Fibroblast of skin of right biceps (primary cell): ENCODE results near the gene HOXD12.

Experiments
- DNase-seq: peaks from one replicate; pipeline ENCODE4 v3.0.0-alpha.2; 2013

The HOXD12 gene

GRCh38 chr2:176107731-176108181 is 8.2 kb downstream of the HOXD12 start:
- no peak for DNase-seq

DNA sequence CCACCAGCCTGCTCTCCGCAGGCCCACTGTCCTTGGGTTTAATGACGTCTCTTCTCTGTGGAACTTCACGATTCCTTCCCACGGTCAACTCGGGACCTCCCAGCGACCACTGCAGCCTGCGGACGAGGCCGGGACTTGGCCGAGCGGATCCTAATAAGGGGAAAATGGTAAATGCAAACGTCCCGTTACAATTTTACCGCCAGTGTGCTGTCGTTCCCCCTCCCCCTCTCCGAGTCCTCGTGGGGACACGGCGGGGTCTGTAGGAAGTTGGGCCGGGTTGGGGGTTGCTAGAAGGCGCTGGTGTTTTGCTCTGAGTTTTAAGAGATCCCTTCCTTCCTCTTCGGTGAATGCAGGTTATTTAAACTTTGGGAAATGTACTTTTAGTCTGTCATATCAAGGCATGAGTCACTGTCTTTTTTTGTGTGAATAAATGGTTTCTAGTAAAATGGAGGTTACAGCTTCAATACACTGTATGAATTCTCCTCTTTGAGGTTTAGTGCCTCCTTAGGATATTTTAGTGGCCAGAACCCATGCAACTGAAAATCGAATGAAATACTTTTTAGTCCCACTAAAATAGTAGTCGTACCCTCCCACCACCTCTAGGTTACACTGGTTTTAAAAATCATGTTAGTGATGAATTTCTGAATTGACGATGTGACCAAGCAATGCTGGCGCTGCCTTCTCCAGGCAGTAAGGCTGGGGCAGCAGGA is 9.8 kb downstream of the HOXD12 start:
- DNase-seq: no peak

DNA sequence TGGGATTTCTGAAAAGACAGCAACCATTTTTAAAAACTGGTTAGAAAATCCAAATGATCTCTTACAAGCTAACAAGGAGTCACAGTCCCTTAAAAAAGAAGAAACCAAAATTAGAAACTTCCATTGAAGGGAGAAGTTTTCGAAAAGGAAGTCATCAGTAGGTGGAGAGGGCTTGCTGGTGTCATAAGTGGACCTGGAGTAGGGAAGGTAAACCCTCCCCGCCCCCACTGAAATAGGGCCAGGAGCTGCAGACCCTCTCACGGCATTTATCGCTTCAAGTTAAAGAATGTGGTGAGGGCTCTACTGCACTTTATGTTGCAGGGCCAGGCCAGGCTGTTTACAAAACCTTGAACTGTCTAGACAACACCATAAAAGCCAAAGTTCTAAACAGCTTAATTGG is 10.4 kb downstream of the HOXD12 start:
- DNase-seq: no peak

DNA sequence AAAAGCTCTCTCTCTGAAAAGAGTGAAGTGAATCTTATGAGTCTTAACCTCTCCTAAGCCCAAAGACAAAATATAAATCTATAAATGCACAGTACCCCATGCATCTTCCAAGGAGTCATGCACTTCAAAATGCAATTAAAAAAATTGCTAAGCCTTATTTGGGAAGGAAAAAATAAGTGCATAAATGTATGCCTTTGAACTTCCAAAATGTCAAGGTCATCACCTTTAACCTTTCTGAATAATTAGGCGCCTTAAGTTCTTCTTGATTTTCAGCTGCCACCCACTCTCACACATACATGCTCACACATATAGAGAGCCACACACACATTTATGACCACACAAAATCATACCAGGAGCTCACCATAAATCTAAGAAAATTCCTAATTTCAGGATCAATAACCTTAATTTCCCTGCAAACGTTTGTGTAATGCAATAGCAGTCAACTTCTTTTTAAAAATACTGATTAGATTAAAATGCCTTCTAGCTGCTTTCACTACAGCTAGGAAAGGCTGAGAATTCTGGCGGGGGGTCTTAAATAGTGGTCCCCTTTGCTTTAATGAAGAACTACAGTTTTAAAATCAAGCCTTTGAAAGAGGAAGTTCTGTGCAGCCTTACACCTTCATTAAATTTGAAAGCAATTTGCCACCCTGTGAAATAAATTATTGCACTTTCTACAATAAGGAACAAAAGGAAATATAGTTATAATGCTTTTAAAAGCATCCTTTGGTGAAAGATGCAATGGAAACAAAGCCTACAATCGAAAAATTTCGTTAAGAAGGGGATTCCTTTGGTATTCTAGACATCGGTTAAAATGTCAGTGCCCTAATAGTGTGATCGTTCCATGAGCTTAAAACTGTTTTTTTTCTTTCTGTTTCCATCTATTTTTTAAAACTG is 11.1 kb downstream of the HOXD12 start:
- DNase-seq: no peak

GRCh38 chr2:176111309-176111663 is 11.7 kb downstream of the HOXD12 start:
- peak; percentile 56 for DNase-seq

- no peak for DNase-seq
Observed at GRCh38 chr2:176111846-176112374, 12.3 kb downstream of the HOXD12 start.

DNA sequence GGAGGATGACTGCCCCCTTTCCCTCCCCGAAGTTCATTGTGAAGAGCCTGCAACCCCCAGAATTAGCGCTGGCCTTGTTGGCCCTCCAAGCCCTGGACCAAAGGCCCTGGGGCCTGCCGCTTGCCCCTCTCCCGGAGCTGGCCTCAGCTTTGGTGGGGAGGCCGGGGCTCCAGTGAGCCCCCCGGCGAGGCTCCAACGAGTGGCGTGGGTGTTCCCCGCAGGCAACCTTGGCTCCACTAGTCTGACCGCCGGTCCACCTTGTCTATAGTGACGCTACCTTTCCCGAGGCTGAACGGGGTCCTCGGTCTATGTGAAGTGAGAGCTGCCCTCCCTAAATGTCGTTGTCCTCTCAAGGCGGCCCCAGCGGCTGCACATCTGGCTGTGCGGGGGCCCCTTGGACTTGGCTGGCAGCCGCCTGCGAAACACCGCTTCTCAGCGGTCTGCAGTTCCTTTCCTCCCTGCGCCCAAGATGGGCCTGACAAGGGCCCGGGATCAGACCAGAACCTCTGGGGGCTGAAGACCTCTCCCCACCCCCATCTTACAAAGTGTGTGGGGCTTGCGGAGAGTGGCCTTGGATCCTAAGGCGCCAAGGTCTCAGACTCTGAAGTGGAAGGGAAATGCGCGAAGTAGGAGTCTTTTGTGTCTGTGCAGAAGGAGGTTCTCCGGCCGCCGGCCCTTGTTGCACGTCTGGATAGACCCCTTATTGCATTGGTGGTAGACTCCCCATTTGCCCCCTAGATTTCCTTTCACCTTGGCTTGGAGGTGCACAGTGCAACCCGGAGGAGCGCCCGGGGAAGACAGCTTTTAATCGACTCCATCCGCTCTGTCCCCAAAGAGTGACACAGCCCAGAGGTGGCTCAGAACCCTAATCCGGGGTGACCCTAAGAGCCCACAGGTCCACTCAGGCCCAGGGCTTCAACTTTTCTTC is 13.0 kb downstream of the HOXD12 start:
- DNase-seq: no peak

DNA sequence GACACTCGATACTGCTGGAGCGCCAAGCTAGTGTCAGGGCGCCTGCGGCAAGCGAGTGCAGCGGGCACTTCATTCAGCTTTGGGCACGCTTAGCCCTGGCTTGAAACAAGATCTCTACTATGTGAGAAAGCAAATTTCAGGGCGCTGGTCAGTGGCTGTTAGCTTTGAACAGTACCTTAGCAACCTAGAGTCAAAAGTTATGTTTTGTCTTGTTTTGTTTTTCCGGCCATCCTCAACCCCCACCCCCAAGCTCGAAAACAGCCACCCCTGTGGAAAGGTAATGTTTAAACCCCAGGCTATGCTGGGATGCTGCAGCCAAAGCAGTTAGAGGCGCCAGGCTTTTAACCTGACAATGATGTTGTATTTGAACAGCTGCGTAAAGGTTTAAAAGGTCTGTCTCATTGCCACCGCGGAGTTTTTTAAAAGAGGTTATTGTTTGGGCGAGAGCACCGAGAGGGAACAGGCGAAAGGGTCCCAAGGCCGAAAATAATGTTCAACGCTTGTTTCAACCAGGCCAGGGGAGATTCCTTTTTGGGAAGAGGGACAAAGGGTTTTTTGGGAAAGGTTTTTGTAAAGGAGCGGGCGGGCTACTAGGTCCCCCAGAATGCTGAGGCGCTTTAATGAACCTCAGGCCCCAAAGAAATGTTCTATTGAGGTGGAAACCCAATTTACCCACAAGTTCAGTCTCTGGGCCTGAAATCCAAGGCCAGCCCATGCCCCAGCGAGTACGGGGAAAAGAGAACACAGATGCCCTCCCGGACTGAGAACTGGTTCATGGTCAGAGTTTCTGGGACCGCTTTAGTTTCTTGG is 14.7 kb downstream of the HOXD12 start:
- no peak for DNase-seq

- no peak for DNase-seq
Observed at GRCh38 chr2:176114930-176115625, 15.5 kb downstream of the HOXD12 start.

GRCh38 chr2:176115883-176116813 is 16.6 kb downstream of the HOXD12 start, which contains the start of gene HOXD10:
HOXD10 (plus strand) TSS chr2:176116778; CDS start chr2:176116834, 56 bp downstream.
- peak; percentile 83 for DNase-seq

GRCh38 chr2:176117162-176117822 is 17.7 kb downstream of the HOXD12 start:
- DNase-seq: no peak

- DNase-seq: no peak
Observed at GRCh38 chr2:176117823-176118371, 18.3 kb downstream of the HOXD12 start.

DNA sequence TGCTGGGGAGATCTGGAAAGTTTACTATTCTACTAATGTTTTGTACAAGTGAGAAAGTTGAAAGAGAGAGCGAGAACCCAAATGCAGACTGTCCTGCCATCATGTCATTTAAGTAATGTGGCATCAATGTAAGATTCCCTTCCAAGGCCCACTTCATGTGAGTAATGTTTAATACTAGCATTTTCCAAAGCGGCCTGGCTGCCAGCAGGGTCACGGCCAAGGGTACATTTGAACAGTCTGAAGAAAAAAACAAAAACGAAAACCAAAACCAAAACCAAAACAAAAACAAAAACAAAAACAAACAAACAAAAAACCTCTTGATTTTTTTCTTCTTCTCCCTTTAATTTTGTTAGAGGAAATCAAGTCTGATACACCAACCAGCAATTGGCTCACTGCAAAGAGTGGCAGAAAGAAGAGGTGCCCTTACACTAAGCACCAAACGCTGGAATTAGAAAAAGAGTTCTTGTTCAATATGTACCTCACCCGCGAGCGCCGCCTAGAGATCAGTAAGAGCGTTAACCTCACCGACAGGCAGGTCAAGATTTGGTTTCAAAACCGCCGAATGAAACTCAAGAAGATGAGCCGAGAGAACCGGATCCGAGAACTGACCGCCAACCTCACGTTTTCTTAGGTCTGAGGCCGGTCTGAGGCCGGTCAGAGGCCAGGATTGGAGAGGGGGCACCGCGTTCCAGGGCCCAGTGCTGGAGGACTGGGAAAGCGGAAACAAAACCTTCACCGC is 19.2 kb downstream of the HOXD12 start:
- DNase-seq: peak; percentile 58

- DNase-seq: no peak
Observed at GRCh38 chr2:176120364-176121189, 21.0 kb downstream of the HOXD12 start.

- no peak for DNase-seq
Observed at GRCh38 chr2:176121190-176122051, 21.8 kb downstream of the HOXD12 start.

DNA sequence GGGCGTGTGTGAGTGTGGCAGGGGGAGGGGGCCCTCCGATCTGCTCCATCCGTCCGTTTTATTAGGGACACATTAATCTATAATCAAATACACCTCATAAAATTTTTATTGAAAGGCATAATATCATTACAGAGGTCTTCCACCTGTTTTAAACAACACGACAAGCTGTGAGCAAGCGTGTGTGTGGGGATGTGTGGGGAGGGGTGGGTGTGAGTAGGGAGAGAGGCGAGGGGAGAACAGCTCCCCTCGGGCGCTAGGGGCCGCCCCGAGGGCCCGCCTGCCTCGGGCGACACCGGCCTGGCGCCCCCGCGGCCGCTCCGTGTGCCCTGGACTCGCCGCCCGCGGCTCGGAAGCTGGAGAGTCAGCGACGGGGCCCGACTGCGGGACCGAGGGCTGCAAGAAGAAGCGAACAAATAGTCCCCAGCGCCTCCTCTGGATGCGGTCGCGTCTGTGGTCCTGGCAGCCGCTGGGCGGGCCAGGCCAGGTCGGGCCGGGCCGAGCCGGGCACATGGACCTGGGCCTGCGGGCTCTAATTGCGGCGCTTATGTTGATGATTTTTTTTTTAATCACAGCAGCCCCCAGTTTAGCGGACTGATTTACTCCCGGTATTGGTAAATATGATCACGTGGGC is 22.6 kb downstream of the HOXD12 start:
- DNase-seq: no peak
